Adrenal gland (tissue), 12 donors: ENCODE results near the gene KIAA1328. TPM values are rescaled to one million over a fixed set of nuclear protein-coding genes. Genes with fewer than 3 reads are reported as not detected.
"Not testable (repeated sequence)": the region's sequence is repeated elsewhere in the genome, so short reads cannot be mapped to it uniquely, and the experiment has no call there.

Source experiments
- DNase-seq, 7 donors: peaks; one replicate each; pipeline ENCODE4 v3.0.0-alpha.2; 2019 to 2020
- H3K27ac ChIP-seq, 5 donors: fragments of 200-600 bp; sonication (generic) in 4 of 5; 1 replicate in 3 of 5; 2 replicates in 2 of 5; pipeline versions ENCODE4 v1.5.1 to v1.8.0; 2016 to 2020; ENCODE audit warnings: mild to moderate bottlenecking in 1 of 5
- H3K27me3 ChIP-seq: fragments of 200-600 bp; 2 replicates; pipeline ENCODE4 v1.8.0; 2021
- H3K36me3 ChIP-seq, 2 donors: fragments of 200-600 bp; replicated peaks in 1 of 2; 1 replicate in 1 of 2; 2 replicates in 1 of 2; pipeline versions ENCODE4 v1.5.1 to v1.8.0; 2018 to 2022
- H3K4me1 ChIP-seq, 2 donors: fragments of 200-600 bp; replicated peaks in 1 of 2; 1 replicate in 1 of 2; 2 replicates in 1 of 2; pipeline versions ENCODE4 v1.5.1 to v1.8.0; 2018 to 2021
- H3K4me3 ChIP-seq, 4 donors: fragments of 200-600 bp; sonication (generic) in 3 of 4; one replicate each; pipeline ENCODE4 v1.5.1; 2016 to 2018
- H3K9me3 ChIP-seq, 3 donors: fragments of 200-600 bp; sonication (generic) in 1 of 3; replicated peaks in 1 of 3; 1 replicate in 2 of 3; 2 replicates in 1 of 3; pipeline versions ENCODE4 v1.5.1 to v1.8.0; 2016 to 2021
- CTCF ChIP-seq, 6 experiments: fragments of 450-650 bp in 4 of 6; fragments of 200-600 bp in 2 of 6; sonication (generic) in 1 of 6; IDR thresholded peaks; 1 replicate in 5 of 6; 2 replicates in 1 of 6; pipeline versions ENCODE4 v1.5.1 to v1.8.0; 2016 to 2021; ENCODE audit warnings: antibody characterized with exemption in 6 of 6, mild to moderate bottlenecking in 2 of 6, moderate library complexity in 1 of 6
- POLR2A ChIP-seq, 2 donors: fragments of 450-650 bp; IDR thresholded peaks; one replicate each; pipeline ENCODE4 v1.6.1; 2017; ENCODE audit warnings: antibody characterized with exemption in 2 of 2, mild to moderate bottlenecking in 2 of 2, moderate library complexity in 1 of 2
- WGBS, 4 donors: extraction: QIAGEN DNeasy Blood & Tissue Kit in 2 of 4; methylation state at CpG; one replicate each; pipeline versions ENCODE4 v1.1.5 to v1.1.7; 2013 to 2017; 5-methylcytosine and 5-hydroxymethylcytosine counted together
- intact Hi-C, 2 donors: fragments of 100-400 bp; cut with DNase I; formaldehyde crosslinking; loops; one replicate each; pipeline versions ENCODE4 v1.14.1 to v1.15.0; 2022 to 2023
- polyA plus RNA-seq, 3 donors: library from polyadenylated mRNA; stranded (reverse); fragments of 200-250 nt in 2 of 3; fragments of 350-450 nt in 1 of 3; fragmentation: Illumina TruSeq in 1 of 3; extraction: RNeasy Lipid Tissue Mini Kit (QIAGEN cat#74804) in 1 of 3; gene quantifications; one replicate each; pipeline ENCODE4 v1.2.3, GENCODE V29; 2013 to 2014
- total RNA-seq, 9 donors: library from RNA; depleted of rRNA in 4 of 9; stranded (reverse); fragments of >200 nt in 4 of 9; fragments of 120-200 nt in 1 of 9; fragmentation: NEBNext Ultra II Directional in 1 of 9; extraction: Animal tissue kit (Norgen Biotek cat#: 25700) in 1 of 9; gene quantifications; one replicate each; pipeline versions ENCODE4 v1.1.0 to v1.2.4, GENCODE V29; 2013 to 2023
- donor health status: healthy with polysubstance abuse.
- donor health status: Bipolar disorder and iron deficiency.
- donor health status: DM: yes; HTN: yes; CAD: no.
- donor health status: DM: no; HTN: no; CAD: no.
- donor health status: DM: no; HTN: no; CAD: no.
- donor health status: DM: yes; HTN: yes; CAD: no.

The KIAA1328 gene
- total and polyA plus RNA-seq, 12 donors = 2.5 to 20.5 (median 7.2) TPM

- peaks cover 0 to 17% of the 10 kb centered on the region in 2 donors for H3K36me3 ChIP-seq
- H3K27me3 ChIP-seq = no peaks in the 10 kb centered on the region
- peak overlapping the region in 1 of 5 donors; percentile 11 for H3K27ac ChIP-seq
- H3K9me3 ChIP-seq = no peaks in the 10 kb centered on the region
- TF ChIP-seq POLR2A (IDR thresholded peaks at IDR 0.05) (no peak), CTCF (IDR thresholded peaks at IDR 0.05) (no peak)
- H3K4me3 ChIP-seq = no peak overlapping the region
- H3K4me1 ChIP-seq = peaks cover 10 to 23% of the 10 kb centered on the region in 2 donors
- intact Hi-C loops = no loop called here
- WGBS, 4 donors = 0 to 93% (median 59%) methylated on average over 1 of the region's 1 CpG
- DNase-seq = no peak
These were observed 13.9 kb upstream of the KIAA1328 start for GRCh38 chr18:36814994-36815393.

GRCh38 chr18:36816096-36816495 lies 12.8 kb upstream of the KIAA1328 start:
- H3K4me3 ChIP-seq, H3K9me3 ChIP-seq, DNase-seq, H3K27ac ChIP-seq, intact Hi-C loops, H3K27me3 ChIP-seq: not testable (repeated sequence)
- Histone ChIP-seq H3K4me1 (peaks cover 10 to 22% of the 10 kb centered on the region in 2 donors), H3K36me3 (peaks cover 0 to 17% of the 10 kb centered on the region in 2 donors)

- DNase-seq = no peak
- no peaks in the 10 kb centered on the region for H3K9me3 ChIP-seq
- 89 to 100% (median 97%) methylated on average over 1 of the region's 1 CpG for WGBS, 4 donors
- intact Hi-C loops = no loop called here
- TF ChIP-seq CTCF (IDR thresholded peaks at IDR 0.05) = no peak
- no peak for TF ChIP-seq POLR2A (IDR thresholded peaks at IDR 0.05)
- peaks cover 5 to 13% of the 10 kb centered on the region in 2 donors for H3K4me1 ChIP-seq
- H3K4me3 ChIP-seq = no peak overlapping the region
- H3K27me3 ChIP-seq = no peaks in the 10 kb centered on the region
- H3K36me3 ChIP-seq = peaks cover 0 to 17% of the 10 kb centered on the region in 2 donors
- H3K27ac ChIP-seq = no peak overlapping the region
These were observed 11.9 kb upstream of the KIAA1328 start for GRCh38 chr18:36817039-36817438.

GRCh38 chr18:36818652-36819051 lies 10.3 kb upstream of the KIAA1328 start:
- DNase-seq = no peak
- H3K9me3 ChIP-seq = no peaks in the 10 kb centered on the region
- no peaks in the 10 kb centered on the region for H3K27me3 ChIP-seq
- TF ChIP-seq CTCF (IDR thresholded peaks at IDR 0.05) (no peak), POLR2A (IDR thresholded peaks at IDR 0.05) (no peak)
- H3K4me1 ChIP-seq = no peaks in the 10 kb centered on the region
- H3K36me3 ChIP-seq = peaks cover 0 to 17% of the 10 kb centered on the region in 2 donors
- intact Hi-C loops = no loop called here
- no peak overlapping the region for H3K4me3 ChIP-seq
- H3K27ac ChIP-seq = no peak overlapping the region
- 90 to 98% (median 95%) methylated on average over 3 of the region's 3 CpGs for WGBS, 4 donors

GRCh38 chr18:36819621-36820020 lies 9.3 kb upstream of the KIAA1328 start:
- intact Hi-C loops = no loop called here
- Histone ChIP-seq H3K36me3 (peaks cover 0 to 17% of the 10 kb centered on the region in 2 donors), H3K4me1 (no peaks in the 10 kb centered on the region), H3K27me3 (no peaks in the 10 kb centered on the region), H3K4me3 (no peak overlapping the region), H3K27ac (no peak overlapping the region), H3K9me3 (no peaks in the 10 kb centered on the region)
- no peak for DNase-seq
- TF ChIP-seq POLR2A (IDR thresholded peaks at IDR 0.05) (no peak), CTCF (IDR thresholded peaks at IDR 0.05) (no peak)
